ENCODE data around the gene DNA2. TPM values are rescaled to one million over a fixed set of nuclear protein-coding genes. Genes with fewer than 3 reads are reported as not detected.

Gene DNA2
- total RNA-seq, 2 experiments from 2014 or later, result 3.7 to 5.7 TPM

GRCh38 chr10:68440898-68441297, 30.9 kb downstream of the DNA2 start:
- ATAC-seq (ENCODE audit: poor library complexity), result no peak
- Mint-ChIP-seq H3K4me3 (no peak overlapping the region), H3K9me3 (no peaks in the 10 kb centered on the region), H3K36me3 (ENCODE audit: low read depth) (peaks cover 4% of the 10 kb centered on the region), H3K27me3 (no peaks in the 10 kb centered on the region), H3K4me1 (ENCODE audit: low read depth) (no peaks in the 10 kb centered on the region), H3K27ac (no peak overlapping the region)
- intact Hi-C loops (cut with DNase I, micrococcal nuclease), result no loop called here
- no peak for TF ChIP-seq CTCF (IDR thresholded peaks at IDR 0.05)
- Histone ChIP-seq H3K27me3 (ENCODE audit: control insufficient read depth in 1 of 2, insufficient read depth in 2 of 2, low read length in 2 of 2) (no peaks in the 10 kb centered on the region), H3K9me3 (ENCODE audit: control insufficient read depth in 1 of 2, insufficient read depth in 1 of 2, low read length in 2 of 2) (no peaks in the 10 kb centered on the region), H3K36me3 (ENCODE audit: insufficient read depth, low read length) (no peaks in the 10 kb centered on the region), H3K27ac (ENCODE audit: low read depth in 1 of 2, low read length in 2 of 2) (no peak overlapping the region), H3K4me1 (ENCODE audit: insufficient read depth, low read length) (no peaks in the 10 kb centered on the region), H3K4me3 (ENCODE audit: low read length) (no peak overlapping the region)
- ChIA-PET POLR2A (no interaction called here), CTCF (interaction anchor here (0.5 to 1.5 kb wide), 2 partner anchors 34 kb away, joined by 3 read pairs; partner anchors contain the start of gene RUFY2)
- no peak for DNase-seq

GRCh38 chr10:68435803-68436202, 36.0 kb downstream of the DNA2 start:
- no peak overlapping the region for H3K27ac Mint-ChIP-seq
- DNase-seq (no peak), ATAC-seq (ENCODE audit: poor library complexity) (no peak)
- Histone ChIP-seq H3K9me3 (ENCODE audit: control insufficient read depth in 1 of 2, insufficient read depth in 1 of 2, low read length in 2 of 2) (no peaks in the 10 kb centered on the region), H3K27ac (ENCODE audit: low read depth in 1 of 2, low read length in 2 of 2) (no peak overlapping the region), H3K4me3 (ENCODE audit: low read length) (no peak overlapping the region), H3K36me3 (ENCODE audit: insufficient read depth, low read length) (no peaks in the 10 kb centered on the region), H3K4me1 (ENCODE audit: insufficient read depth, low read length) (no peaks in the 10 kb centered on the region), H3K27me3 (ENCODE audit: control insufficient read depth in 1 of 2, insufficient read depth in 2 of 2, low read length in 2 of 2) (no peaks in the 10 kb centered on the region)
- no peaks in the 10 kb centered on the region for H3K9me3 Mint-ChIP-seq
- no peak for TF ChIP-seq CTCF (IDR thresholded peaks at IDR 0.05)
- ChIA-PET POLR2A (no interaction called here), CTCF (no interaction called here)
- peaks cover 4% of the 10 kb centered on the region for H3K36me3 Mint-ChIP-seq (ENCODE audit: low read depth)
- no peaks in the 10 kb centered on the region for H3K27me3 Mint-ChIP-seq
- intact Hi-C loops (cut with DNase I, micrococcal nuclease), result no loop called here
- H3K4me1 Mint-ChIP-seq (ENCODE audit: low read depth), result no peaks in the 10 kb centered on the region
- H3K4me3 Mint-ChIP-seq, result no peak overlapping the region

- POLR2A ChIA-PET, result no interaction called here
These were observed 37.1 kb downstream of the DNA2 start for GRCh38 chr10:68434657-68435056.

More at GRCh38 chr10:68434657-68435056, 37.1 kb downstream of the DNA2 start:
- H3K36me3 ChIP-seq (ENCODE audit: insufficient read depth, low read length), result no peaks in the 10 kb centered on the region
- H3K4me3 ChIP-seq (ENCODE audit: low read length), result no peak overlapping the region
- no peak for TF ChIP-seq CTCF (IDR thresholded peaks at IDR 0.05)
- peaks cover 4% of the 10 kb centered on the region for H3K36me3 Mint-ChIP-seq (ENCODE audit: low read depth)
- H3K4me1 ChIP-seq (ENCODE audit: insufficient read depth, low read length), result no peaks in the 10 kb centered on the region
- DNase-seq, result no peak
- intact Hi-C loops (cut with DNase I, micrococcal nuclease), result no loop called here
- H3K9me3 ChIP-seq (ENCODE audit: control insufficient read depth in 1 of 2, insufficient read depth in 1 of 2, low read length in 2 of 2), result no peaks in the 10 kb centered on the region
- CTCF ChIA-PET, result no interaction called here
- ATAC-seq (ENCODE audit: poor library complexity), result no peak
- no peak overlapping the region for H3K27ac ChIP-seq (ENCODE audit: low read depth in 1 of 2, low read length in 2 of 2)
- H3K4me3 Mint-ChIP-seq, result no peak overlapping the region
- H3K27ac Mint-ChIP-seq, result no peak overlapping the region
- no peaks in the 10 kb centered on the region for H3K27me3 Mint-ChIP-seq
- no peaks in the 10 kb centered on the region for H3K27me3 ChIP-seq (ENCODE audit: control insufficient read depth in 1 of 2, insufficient read depth in 2 of 2, low read length in 2 of 2)
- no peaks in the 10 kb centered on the region for H3K9me3 Mint-ChIP-seq
- no peaks in the 10 kb centered on the region for H3K4me1 Mint-ChIP-seq (ENCODE audit: low read depth)
